SH-SY5Y (cell line): Measurements from ENCODE around the gene NCOR1.

Source experiments
- GATA2 ChIP-seq: IDR thresholded peaks from 2 replicates; pipeline ENCODE4 v1.6.1; 2011; ENCODE audit warnings: mild to moderate bottlenecking, low read depth, low read length
- GATA3 ChIP-seq: IDR thresholded peaks from 2 replicates; pipeline ENCODE4 v1.6.1; 2011; ENCODE audit warnings: low read depth, mild to moderate bottlenecking, low read length, moderate library complexity

DNA sequence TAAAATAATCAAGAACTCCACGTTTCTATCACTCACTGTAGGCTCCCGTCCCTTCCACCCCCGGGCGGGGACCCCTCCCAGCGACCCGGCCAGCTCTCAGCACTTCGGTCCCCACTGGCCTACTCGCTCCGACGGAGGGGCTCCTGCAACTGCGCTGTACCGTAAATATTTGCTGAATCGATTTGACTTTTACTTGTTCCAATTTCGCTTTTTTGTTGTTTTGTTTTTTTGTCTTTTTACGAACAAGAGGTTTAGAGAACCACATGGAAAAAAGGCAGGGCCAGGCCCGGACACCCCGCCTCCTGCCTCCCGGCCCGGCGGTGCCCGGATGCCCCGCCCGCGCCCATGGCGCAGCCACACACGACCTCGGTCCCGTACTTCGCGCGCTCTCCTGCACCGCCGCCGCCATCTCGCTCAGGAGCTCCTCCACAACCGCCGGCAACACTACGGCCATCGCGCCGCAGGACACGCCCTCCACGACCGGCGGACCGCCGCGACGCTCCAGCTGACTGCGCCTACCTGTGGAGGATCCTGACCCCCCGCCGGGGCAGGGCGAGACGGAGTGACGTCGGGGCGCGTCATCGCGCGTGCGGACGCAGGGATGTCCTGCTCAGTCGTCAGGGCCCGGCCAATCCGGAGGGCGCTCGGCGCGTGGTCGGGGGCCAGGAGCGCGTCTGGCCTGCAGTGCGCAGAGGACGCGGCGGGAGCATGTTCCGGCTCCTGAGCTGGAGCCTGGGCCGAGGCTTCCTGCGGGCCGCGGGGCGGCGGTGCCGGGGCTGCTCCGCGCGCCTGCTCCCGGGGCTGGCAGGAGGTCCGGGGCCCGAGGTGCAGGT lies 216.0 kb downstream of the NCOR1 start, which contains the start of the genes TTC19 and ZSWIM7:
- no peak for TF ChIP-seq GATA2
- TF ChIP-seq GATA3 = no peak
